Endodermal cell (in vitro differentiated cells): ENCODE measurements around the gene SPECC1. TPM values are rescaled to one million over a fixed set of nuclear protein-coding genes. Genes with fewer than 3 reads are reported as not detected.
"Not testable (repeated sequence)": the region's sequence is repeated elsewhere in the genome, so short reads cannot be mapped to it uniquely, and the experiment has no call there.

Experiments
- DNase-seq: peaks from one replicate; pipeline ENCODE4 v3.0.0-alpha.2; 2017
- H3K27ac ChIP-seq: 2 replicates; pipeline ENCODE4 v1.5.1; 2013; ENCODE audit warnings: mild to moderate bottlenecking, low read depth, low read length, moderate library complexity
- H3K27me3 ChIP-seq: 2 replicates; pipeline ENCODE4 v1.6.1; 2013; ENCODE audit warnings: mild to moderate bottlenecking, low read length, moderate library complexity; ENCODE audit not compliant: insufficient read depth, control insufficient read depth, poor library complexity, severe bottlenecking
- H3K36me3 ChIP-seq: 2 replicates; pipeline ENCODE4 v1.7.0; 2013; ENCODE audit warnings: mild to moderate bottlenecking, low read length, moderate library complexity; ENCODE audit not compliant: control insufficient read depth, insufficient read depth
- H3K4me1 ChIP-seq: one replicate; pipeline ENCODE4 v1.7.0; 2013; ENCODE audit warnings: low read length; ENCODE audit not compliant: control insufficient read depth, insufficient read depth
- H3K4me3 ChIP-seq: 2 replicates; pipeline ENCODE4 v1.5.1; 2013; ENCODE audit warnings: mild to moderate bottlenecking, low read length, moderate library complexity
- H3K9ac ChIP-seq: 2 replicates; pipeline ENCODE4 v1.6.1; 2013; ENCODE audit warnings: mild to moderate bottlenecking, low read length, moderate library complexity; ENCODE audit not compliant: poor library complexity, severe bottlenecking; ENCODE audit errors: extremely low read depth
- H3K9me3 ChIP-seq: 2 replicates; pipeline ENCODE4 v1.6.1; 2013; ENCODE audit warnings: mild to moderate bottlenecking, low read length, moderate library complexity; ENCODE audit not compliant: control insufficient read depth
- H3K27ac Mint-ChIP-seq: 2 replicates; pipeline ENCODE4 v1.8.0; 2020; ENCODE audit warnings: mixed read lengths
- H3K27me3 Mint-ChIP-seq: 2 replicates; pipeline ENCODE4 v1.8.0; 2021; ENCODE audit warnings: mild to moderate bottlenecking, mixed read lengths; ENCODE audit not compliant: insufficient read depth
- H3K36me3 Mint-ChIP-seq: 2 replicates; pipeline ENCODE4 v1.8.0; 2020; ENCODE audit warnings: low read depth, mixed read lengths
- H3K4me1 Mint-ChIP-seq: 2 replicates; pipeline ENCODE4 v1.8.0; 2020; ENCODE audit warnings: mixed read lengths
- H3K4me3 Mint-ChIP-seq: 2 replicates; pipeline ENCODE4 v1.8.0; 2020; ENCODE audit warnings: mild to moderate bottlenecking, moderate library complexity, mixed read lengths
- H3K9me3 Mint-ChIP-seq: 2 replicates; pipeline ENCODE4 v1.8.0; 2020; ENCODE audit warnings: mild to moderate bottlenecking, mixed read lengths
- CTCF ChIP-seq: fragments of 200-600 bp; sonication (generic); conservative IDR thresholded peaks from 2 replicates; pipeline ENCODE4 v1.5.0; 2021; ENCODE audit warnings: antibody characterized with exemption, mild to moderate bottlenecking
- WGBS, 2 experiments: methylation state at CpG; one replicate each; pipeline versions ENCODE4 v1.1.5 to v1.1.7; 2013; ENCODE audit warnings: missing lambda C conversion rate in 2 of 2, mixed read lengths in 1 of 2; ENCODE audit not compliant: insufficient coverage in 1 of 2, insufficient read length in 1 of 2; 5-methylcytosine and 5-hydroxymethylcytosine counted together
- total RNA-seq, 2 donors: library from RNA; stranded (reverse); fragmentation: NEBNext Ultra II Directional in 1 of 2; extraction: Animal tissue kit (Norgen Biotek cat#: 25700) in 1 of 2; gene quantifications; 2 replicates in 1 of 2; 3 replicates in 1 of 2; pipeline ENCODE4 v1.2.1, GENCODE V29; 2021

Gene SPECC1
- total RNA-seq, 2 donors from 2014 or later = 48.7 to 60.6 TPM

- no peaks in the 10 kb centered on the region for H3K9me3 Mint-ChIP-seq
- no peaks in the 10 kb centered on the region for H3K36me3 Mint-ChIP-seq
- TF ChIP-seq CTCF = no peak
- DNase-seq = peak; percentile 71
- 13 to 15% methylated on average over 6 to 12 of the region's 12 CpGs for WGBS, 2 experiments
- peak overlapping the region; percentile 84 for H3K27ac Mint-ChIP-seq
- peaks cover 8% of the 10 kb centered on the region for H3K4me1 Mint-ChIP-seq
- peaks cover 12% of the 10 kb centered on the region for H3K27me3 Mint-ChIP-seq
- Histone ChIP-seq H3K9ac (peak overlapping the region; percentile 86), H3K36me3 (no peaks in the 10 kb centered on the region), H3K27ac (no peak overlapping the region), H3K9me3 (no peaks in the 10 kb centered on the region), H3K4me1 (no peaks in the 10 kb centered on the region), H3K4me3 (peak overlapping the region; percentile 97), H3K27me3 (peaks cover 24% of the 10 kb centered on the region)
- no peak overlapping the region for H3K4me3 Mint-ChIP-seq
Measured at GRCh38 chr17:20157001-20157310, 147.8 kb downstream of the SPECC1 start.

GRCh38 chr17:20158580-20158979 is 149.4 kb downstream of the SPECC1 start:
- Histone ChIP-seq H3K4me1 (no peaks in the 10 kb centered on the region), H3K36me3 (no peaks in the 10 kb centered on the region), H3K27ac (no peak overlapping the region), H3K9me3 (no peaks in the 10 kb centered on the region), H3K27me3 (peaks cover 17% of the 10 kb centered on the region), H3K9ac (no peak overlapping the region), H3K4me3 (no peak overlapping the region)
- WGBS, 2 experiments = 93 to 97% methylated on average over 3 to 5 of the region's 5 CpGs
- Mint-ChIP-seq H3K27me3 (peaks cover 12% of the 10 kb centered on the region), H3K4me1 (peaks cover 8% of the 10 kb centered on the region), H3K4me3 (no peak overlapping the region), H3K36me3 (peaks cover 2% of the 10 kb centered on the region), H3K27ac (no peak overlapping the region), H3K9me3 (no peaks in the 10 kb centered on the region)
- no peak for TF ChIP-seq CTCF
- DNase-seq = no peak

- no peaks in the 10 kb centered on the region for H3K9me3 ChIP-seq
- H3K4me3 ChIP-seq = no peak overlapping the region
- H3K27ac Mint-ChIP-seq = no peak overlapping the region
- peaks cover 2% of the 10 kb centered on the region for H3K36me3 Mint-ChIP-seq
- WGBS, 2 experiments = 89 to 100% methylated on average over 2 to 4 of the region's 4 CpGs
- no peaks in the 10 kb centered on the region for H3K4me1 ChIP-seq
- no peak overlapping the region for H3K27ac ChIP-seq
- no peak for TF ChIP-seq CTCF
- peaks cover 12% of the 10 kb centered on the region for H3K27me3 Mint-ChIP-seq
- H3K4me3 Mint-ChIP-seq = no peak overlapping the region
- no peaks in the 10 kb centered on the region for H3K9me3 Mint-ChIP-seq
- no peaks in the 10 kb centered on the region for H3K36me3 ChIP-seq
- peaks cover 8% of the 10 kb centered on the region for H3K27me3 ChIP-seq
- DNase-seq = no peak
- H3K4me1 Mint-ChIP-seq = peaks cover 8% of the 10 kb centered on the region
- no peak overlapping the region for H3K9ac ChIP-seq
Measured at GRCh38 chr17:20159406-20160069, 150.4 kb downstream of the SPECC1 start.

- 72 to 82% methylated on average over 4 of the region's 4 CpGs for WGBS, 2 experiments
- not testable (repeated sequence) for H3K4me1 ChIP-seq, H3K9ac ChIP-seq, H3K27me3 ChIP-seq, H3K9me3 Mint-ChIP-seq, DNase-seq, H3K27me3 Mint-ChIP-seq, H3K36me3 Mint-ChIP-seq, H3K4me3 Mint-ChIP-seq, H3K27ac ChIP-seq, H3K36me3 ChIP-seq, H3K9me3 ChIP-seq
- H3K27ac Mint-ChIP-seq = peak overlapping the region; percentile 69
- H3K4me1 Mint-ChIP-seq = peaks cover 12% of the 10 kb centered on the region
- H3K4me3 ChIP-seq = peak overlapping the region; percentile 27
Measured at GRCh38 chr17:20165516-20165915, 156.4 kb downstream of the SPECC1 start.
